ENCODE results near the gene ABHD2.
"Not testable (repeated sequence)": the region's sequence is repeated elsewhere in the genome, so short reads cannot be mapped to it uniquely, and the experiment has no call there.

Gene ABHD2

DNA sequence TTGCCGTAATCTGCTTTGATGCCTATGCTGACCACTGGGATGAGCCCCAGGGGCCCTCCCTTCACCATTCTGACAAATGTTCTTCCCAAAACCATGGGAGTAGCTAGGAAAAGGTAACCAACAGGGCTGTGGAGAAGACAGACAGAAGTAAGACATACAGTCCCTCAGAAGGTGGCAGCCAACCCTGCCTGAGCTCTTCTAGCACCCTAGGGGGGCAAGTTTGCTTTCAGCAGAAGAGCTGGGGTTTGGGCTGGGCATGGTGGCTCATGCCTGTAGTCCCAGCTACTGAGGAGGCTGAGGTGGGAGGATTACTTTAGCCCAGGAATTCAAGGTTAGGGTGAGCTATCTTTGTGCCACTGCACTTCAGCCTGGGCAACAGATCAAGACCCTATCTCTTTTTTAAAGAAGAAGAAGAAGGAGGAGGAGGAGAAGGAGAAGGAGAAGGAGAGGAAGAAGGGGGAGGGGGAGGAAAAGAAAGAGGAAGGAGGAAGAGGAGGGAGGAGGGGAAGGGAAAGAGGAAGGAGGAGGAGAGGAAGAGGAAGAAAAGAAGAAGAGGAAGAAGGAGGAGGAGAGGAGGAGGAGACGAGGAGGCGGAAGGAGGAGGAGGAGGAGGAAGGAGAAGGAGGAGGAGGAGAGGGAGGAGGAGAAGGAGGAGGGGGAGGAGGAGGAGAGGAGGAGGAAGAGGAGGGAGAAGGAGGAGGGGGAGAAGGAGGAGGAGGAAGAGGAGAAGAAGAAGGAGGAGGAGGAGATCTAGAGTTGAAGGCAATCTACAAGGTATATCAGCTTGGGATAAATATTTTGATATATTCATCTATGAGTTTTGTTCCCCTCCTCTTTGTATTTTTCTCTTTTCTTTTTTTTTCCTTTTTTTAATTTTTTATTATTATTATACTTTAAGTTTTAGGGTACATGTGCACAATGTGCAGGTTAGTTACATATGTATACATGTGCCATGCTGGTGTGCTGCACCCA is 44.9 kb upstream of the ABHD2 start:
- H3K9ac ChIP-seq (ENCODE audit: low read length), result no peak overlapping the region
- H3K4me2 ChIP-seq (ENCODE audit: low read length), result no peak overlapping the region
- H3K4me1 ChIP-seq (ENCODE audit: low read length), result no peaks in the 10 kb centered on the region
- peaks cover 6% of the 10 kb centered on the region; the same call in 1 of the 2 replicates for H3K27me3 ChIP-seq (ENCODE audit: low read depth, low read length)
- H2AFZ ChIP-seq (ENCODE audit: low read depth, low read length), result no peak overlapping the region
- H3K79me2 ChIP-seq (ENCODE audit: low read length), result no peaks in the 10 kb centered on the region
- no peak for TF ChIP-seq EZH2phosphoT487 (IDR thresholded peaks at IDR 0.05; ENCODE audit: low read depth)
- TF ChIP-seq, protein P1, sequence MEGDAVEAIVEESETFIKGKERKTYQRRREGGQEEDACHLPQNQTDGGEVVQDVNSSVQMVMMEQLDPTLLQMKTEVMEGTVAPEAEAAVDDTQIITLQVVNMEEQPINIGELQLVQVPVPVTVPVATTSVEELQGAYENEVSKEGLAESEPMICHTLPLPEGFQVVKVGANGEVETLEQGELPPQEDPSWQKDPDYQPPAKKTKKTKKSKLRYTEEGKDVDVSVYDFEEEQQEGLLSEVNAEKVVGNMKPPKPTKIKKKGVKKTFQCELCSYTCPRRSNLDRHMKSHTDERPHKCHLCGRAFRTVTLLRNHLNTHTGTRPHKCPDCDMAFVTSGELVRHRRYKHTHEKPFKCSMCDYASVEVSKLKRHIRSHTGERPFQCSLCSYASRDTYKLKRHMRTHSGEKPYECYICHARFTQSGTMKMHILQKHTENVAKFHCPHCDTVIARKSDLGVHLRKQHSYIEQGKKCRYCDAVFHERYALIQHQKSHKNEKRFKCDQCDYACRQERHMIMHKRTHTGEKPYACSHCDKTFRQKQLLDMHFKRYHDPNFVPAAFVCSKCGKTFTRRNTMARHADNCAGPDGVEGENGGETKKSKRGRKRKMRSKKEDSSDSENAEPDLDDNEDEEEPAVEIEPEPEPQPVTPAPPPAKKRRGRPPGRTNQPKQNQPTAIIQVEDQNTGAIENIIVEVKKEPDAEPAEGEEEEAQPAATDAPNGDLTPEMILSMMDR (IDR thresholded peaks at IDR 0.05; ENCODE audit: low read depth, low read length), result no peak
- H3K27ac ChIP-seq (ENCODE audit: low read length), result no peak overlapping the region
- H4K20me1 ChIP-seq (ENCODE audit: insufficient read depth, low read length), result no peaks in the 10 kb centered on the region
- no peak overlapping the region for H3K4me3 ChIP-seq (ENCODE audit: low read length)
- H3K36me3 ChIP-seq (replicated peaks; ENCODE audit: low read depth, low read length), result no peaks in the 10 kb centered on the region
- H3K9me3 ChIP-seq (ENCODE audit: insufficient read depth, low read length), result no peaks in the 10 kb centered on the region

DNA sequence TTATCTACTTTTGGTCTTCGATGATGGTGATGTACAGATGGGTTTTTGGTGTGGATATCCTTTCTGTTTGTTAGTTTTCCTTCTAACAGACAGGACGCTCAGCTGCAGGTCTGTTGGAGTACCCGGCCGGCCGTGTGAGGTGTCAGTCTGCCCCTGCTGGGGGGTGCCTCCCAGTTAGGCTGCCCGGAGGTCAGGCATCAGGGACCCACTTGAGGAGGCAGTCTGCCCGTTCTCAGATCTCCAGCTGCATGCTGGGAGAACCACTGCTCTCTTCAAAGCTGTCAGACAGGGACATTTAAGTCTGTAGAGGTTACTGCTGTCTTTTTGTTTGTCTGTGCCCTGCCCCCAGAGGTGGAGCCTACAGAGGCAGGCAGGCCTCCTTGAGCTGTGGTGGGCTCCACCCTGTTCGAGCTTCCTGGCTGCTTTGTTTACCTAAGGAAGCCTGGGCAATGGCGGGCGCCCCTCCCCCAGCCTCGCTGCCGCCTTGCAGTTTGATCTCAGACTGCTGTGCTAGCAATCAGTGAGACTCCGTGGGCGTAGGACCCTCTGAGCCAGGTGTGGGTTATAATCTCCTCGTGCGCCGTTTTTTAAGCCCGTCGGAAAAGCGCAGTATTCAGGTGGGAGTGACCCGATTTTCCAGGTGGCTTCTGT is 39.1 kb upstream of the ABHD2 start:
- H3K79me2 ChIP-seq (ENCODE audit: low read length); H3K4me3 ChIP-seq (ENCODE audit: low read length); H3K27me3 ChIP-seq (ENCODE audit: low read depth, low read length); H3K4me1 ChIP-seq (ENCODE audit: low read length); H3K27ac ChIP-seq (ENCODE audit: low read length); H2AFZ ChIP-seq (ENCODE audit: low read depth, low read length); H3K9ac ChIP-seq (ENCODE audit: low read length); H3K4me2 ChIP-seq (ENCODE audit: low read length); H3K9me3 ChIP-seq (ENCODE audit: insufficient read depth, low read length); H4K20me1 ChIP-seq (ENCODE audit: insufficient read depth, low read length); H3K36me3 ChIP-seq (replicated peaks; ENCODE audit: low read depth, low read length): not testable (repeated sequence)

DNA sequence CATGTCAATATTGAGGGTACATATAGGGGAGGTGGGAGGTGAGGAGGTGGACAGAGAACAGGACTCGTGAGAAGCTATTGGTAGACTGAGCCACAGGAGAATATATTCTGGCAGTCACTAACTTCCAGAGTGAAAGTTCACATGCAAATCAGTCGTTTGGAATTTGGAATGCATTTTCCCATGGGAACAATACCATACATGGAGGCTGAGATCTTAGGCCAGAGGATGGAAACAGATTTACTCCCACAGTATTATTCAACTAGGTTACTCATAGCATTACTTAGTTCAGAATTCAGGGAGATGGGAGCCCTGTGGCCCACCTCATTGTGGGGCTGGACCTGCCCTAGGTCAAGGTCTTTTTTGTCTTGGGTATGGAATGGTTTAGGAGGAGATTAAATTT is 36.4 kb upstream of the ABHD2 start:
- Histone ChIP-seq H3K4me2 (ENCODE audit: low read length) (no peak overlapping the region), H3K4me3 (ENCODE audit: low read length) (no peak overlapping the region), H3K79me2 (ENCODE audit: low read length) (no peaks in the 10 kb centered on the region), H3K9ac (ENCODE audit: low read length) (no peak overlapping the region), H4K20me1 (ENCODE audit: insufficient read depth, low read length) (no peaks in the 10 kb centered on the region), H3K36me3 (replicated peaks; ENCODE audit: low read depth, low read length) (no peaks in the 10 kb centered on the region), H2AFZ (ENCODE audit: low read depth, low read length) (no peak overlapping the region), H3K27ac (ENCODE audit: low read length) (no peak overlapping the region), H3K27me3 (ENCODE audit: low read depth, low read length) (no peaks in the 10 kb centered on the region), H3K9me3 (ENCODE audit: insufficient read depth, low read length) (no peaks in the 10 kb centered on the region), H3K4me1 (ENCODE audit: low read length) (no peaks in the 10 kb centered on the region)
- no peak for TF ChIP-seq EZH2phosphoT487 (IDR thresholded peaks at IDR 0.05; ENCODE audit: low read depth)
- TF ChIP-seq, protein P1 (IDR thresholded peaks at IDR 0.05; ENCODE audit: low read depth, low read length), result no peak

DNA sequence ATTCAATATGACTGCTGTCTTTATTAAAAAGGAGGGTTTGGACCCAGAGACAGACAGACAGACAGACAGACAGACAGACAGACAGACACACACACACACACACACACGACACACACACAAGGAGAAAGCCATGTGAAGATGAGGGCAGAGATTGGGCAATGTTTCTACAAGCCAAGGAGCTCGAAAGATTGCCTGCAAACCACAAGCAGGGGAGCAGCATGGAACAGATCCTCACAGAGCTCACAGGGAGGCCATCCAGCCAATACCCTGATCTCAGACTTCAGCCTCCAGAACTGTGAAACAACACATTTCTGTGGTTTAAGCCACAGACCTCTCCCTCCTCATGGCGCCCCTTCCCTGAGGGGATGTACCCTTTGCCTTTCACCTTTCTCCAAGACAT is 35.8 kb upstream of the ABHD2 start:
- Histone ChIP-seq H3K27me3 (ENCODE audit: low read depth, low read length) (no peaks in the 10 kb centered on the region), H3K27ac (ENCODE audit: low read length) (no peak overlapping the region), H2AFZ (ENCODE audit: low read depth, low read length) (no peak overlapping the region), H3K9me3 (ENCODE audit: insufficient read depth, low read length) (no peaks in the 10 kb centered on the region), H3K9ac (ENCODE audit: low read length) (no peak overlapping the region), H4K20me1 (ENCODE audit: insufficient read depth, low read length) (no peaks in the 10 kb centered on the region), H3K4me3 (ENCODE audit: low read length) (no peak overlapping the region), H3K36me3 (replicated peaks; ENCODE audit: low read depth, low read length) (no peaks in the 10 kb centered on the region), H3K4me2 (ENCODE audit: low read length) (no peak overlapping the region), H3K4me1 (ENCODE audit: low read length) (peaks cover 2% of the 10 kb centered on the region; the same call in 1 of the 2 replicates), H3K79me2 (ENCODE audit: low read length) (no peaks in the 10 kb centered on the region)
- no peak for TF ChIP-seq EZH2phosphoT487 (IDR thresholded peaks at IDR 0.05; ENCODE audit: low read depth)
- TF ChIP-seq, protein P1 (IDR thresholded peaks at IDR 0.05; ENCODE audit: low read depth, low read length), result no peak

All from OCI-LY3 (cell line).